ENCODE measurements around the gene ALDH1L1.

Gene ALDH1L1

DNA sequence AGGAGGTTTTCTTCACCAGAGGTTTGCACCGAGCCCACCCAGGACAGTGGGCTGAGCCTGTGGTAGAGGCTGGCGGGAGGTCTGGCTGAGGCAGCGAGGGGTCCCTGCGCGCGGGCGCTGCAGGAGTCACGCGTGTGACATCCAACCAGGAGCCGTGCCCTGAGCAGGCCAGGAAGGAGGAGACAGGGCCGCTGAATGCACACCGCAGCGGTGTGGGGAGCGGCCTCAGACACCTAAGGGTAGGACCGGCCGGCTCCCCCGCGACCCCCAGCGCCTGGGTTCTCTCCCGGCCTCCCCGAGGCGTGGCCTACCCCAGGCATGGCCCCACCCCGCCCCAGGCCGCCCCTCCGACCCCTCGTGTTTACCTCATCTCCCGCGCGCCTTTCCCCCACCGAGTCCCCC is 96.9 kb downstream of the ALDH1L1 start:
- DNase-seq = peak; percentile 63

DNA sequence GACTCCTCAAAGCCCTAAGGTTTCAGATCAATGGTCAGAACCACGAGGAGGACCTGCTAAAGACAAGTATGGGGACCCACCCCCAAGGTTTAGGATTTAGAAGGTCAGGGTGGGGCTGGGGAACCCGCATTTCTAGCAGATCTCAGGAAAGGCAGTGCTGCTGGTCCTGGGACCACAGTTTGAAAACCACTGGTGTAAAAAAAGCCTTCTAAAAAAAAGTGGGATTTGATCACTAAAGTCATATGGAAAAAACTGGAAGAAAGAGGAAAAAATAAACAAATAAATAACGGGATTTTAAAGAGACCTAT is 97.3 kb downstream of the ALDH1L1 start:
- H3K36me3 ChIP-seq = no peaks in the 10 kb centered on the region; the same call in 1 of the 2 replicates
- H3K27ac ChIP-seq = peak overlapping the region; percentile 84
- H3K4me3 ChIP-seq (ENCODE audit: low read depth, low read length) = peak overlapping the region; percentile 78
- no peak for DNase-seq
- no peaks in the 10 kb centered on the region for H3K9me3 ChIP-seq (ENCODE audit: severe bottlenecking)
- no peaks in the 10 kb centered on the region for H3K27me3 ChIP-seq (ENCODE audit: insufficient read depth, low read depth, severe bottlenecking)
- TF ChIP-seq, protein P1, sequence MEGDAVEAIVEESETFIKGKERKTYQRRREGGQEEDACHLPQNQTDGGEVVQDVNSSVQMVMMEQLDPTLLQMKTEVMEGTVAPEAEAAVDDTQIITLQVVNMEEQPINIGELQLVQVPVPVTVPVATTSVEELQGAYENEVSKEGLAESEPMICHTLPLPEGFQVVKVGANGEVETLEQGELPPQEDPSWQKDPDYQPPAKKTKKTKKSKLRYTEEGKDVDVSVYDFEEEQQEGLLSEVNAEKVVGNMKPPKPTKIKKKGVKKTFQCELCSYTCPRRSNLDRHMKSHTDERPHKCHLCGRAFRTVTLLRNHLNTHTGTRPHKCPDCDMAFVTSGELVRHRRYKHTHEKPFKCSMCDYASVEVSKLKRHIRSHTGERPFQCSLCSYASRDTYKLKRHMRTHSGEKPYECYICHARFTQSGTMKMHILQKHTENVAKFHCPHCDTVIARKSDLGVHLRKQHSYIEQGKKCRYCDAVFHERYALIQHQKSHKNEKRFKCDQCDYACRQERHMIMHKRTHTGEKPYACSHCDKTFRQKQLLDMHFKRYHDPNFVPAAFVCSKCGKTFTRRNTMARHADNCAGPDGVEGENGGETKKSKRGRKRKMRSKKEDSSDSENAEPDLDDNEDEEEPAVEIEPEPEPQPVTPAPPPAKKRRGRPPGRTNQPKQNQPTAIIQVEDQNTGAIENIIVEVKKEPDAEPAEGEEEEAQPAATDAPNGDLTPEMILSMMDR (IDR thresholded peaks at IDR 0.05; ENCODE audit: low read depth, low read length) = no peak

More for the DNA sequence above, 96.9 kb downstream of the ALDH1L1 start:
- Histone ChIP-seq H3K27ac (peak overlapping the region; percentile 84), H3K4me3 (ENCODE audit: low read depth, low read length) (peak overlapping the region; percentile 78), H3K36me3 (no peaks in the 10 kb centered on the region; the same call in 1 of the 2 replicates), H3K27me3 (ENCODE audit: insufficient read depth, low read depth, severe bottlenecking) (no peaks in the 10 kb centered on the region), H3K9me3 (ENCODE audit: severe bottlenecking) (no peaks in the 10 kb centered on the region)
- TF ChIP-seq, protein P1 (IDR thresholded peaks at IDR 0.05; ENCODE audit: low read depth, low read length) = 0 out of 2 replicates have a peak, but pooled peaks have one; percentile 0

DNA sequence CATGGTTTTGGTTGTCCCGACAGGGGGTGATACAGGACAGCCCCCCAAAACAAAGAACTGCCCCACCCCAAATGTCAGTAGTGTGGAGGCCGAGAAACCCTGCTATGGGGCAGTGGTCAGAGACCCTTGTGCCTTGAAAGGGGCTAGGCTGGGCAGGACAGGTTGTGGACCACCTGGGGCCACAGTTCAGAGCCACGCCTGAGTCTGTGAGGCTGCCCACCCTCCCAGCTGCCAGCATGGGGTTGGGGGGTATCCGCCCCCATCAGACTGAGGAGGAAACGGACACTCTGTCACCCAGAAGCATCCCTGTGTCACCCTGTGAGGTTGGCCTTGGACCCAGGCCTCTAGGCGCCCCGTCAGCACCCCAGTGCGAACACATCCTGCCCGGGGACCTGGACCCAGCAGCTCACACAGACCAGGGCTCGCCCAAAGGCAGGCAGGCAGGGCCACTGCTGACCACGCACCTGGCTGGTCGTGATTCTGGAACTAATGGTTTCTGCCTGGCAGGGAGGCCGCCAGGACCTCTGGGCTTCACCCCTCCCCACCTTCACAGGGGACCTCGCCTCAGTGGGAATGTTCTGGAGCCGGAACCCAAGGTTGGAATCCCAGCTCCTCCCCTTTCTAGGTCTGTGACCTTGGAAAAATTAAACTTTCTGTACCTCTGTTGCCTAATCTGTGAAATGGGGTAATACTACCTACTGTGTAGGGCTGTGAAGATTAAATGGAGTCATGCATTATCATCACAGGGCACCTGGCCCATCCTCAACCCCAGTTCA is 97.8 kb downstream of the ALDH1L1 start:
- peak overlapping the region; percentile 78 for H3K4me3 ChIP-seq (ENCODE audit: low read depth, low read length)
- no peaks in the 10 kb centered on the region for H3K9me3 ChIP-seq (ENCODE audit: severe bottlenecking)
- no peak overlapping the region for H3K27ac ChIP-seq
- no peak for DNase-seq
- no peaks in the 10 kb centered on the region for H3K27me3 ChIP-seq (ENCODE audit: insufficient read depth, low read depth, severe bottlenecking)
- H3K36me3 ChIP-seq = no peaks in the 10 kb centered on the region; the same call in 1 of the 2 replicates
- TF ChIP-seq, protein P1 (IDR thresholded peaks at IDR 0.05; ENCODE audit: low read depth, low read length) = no peak

DNA sequence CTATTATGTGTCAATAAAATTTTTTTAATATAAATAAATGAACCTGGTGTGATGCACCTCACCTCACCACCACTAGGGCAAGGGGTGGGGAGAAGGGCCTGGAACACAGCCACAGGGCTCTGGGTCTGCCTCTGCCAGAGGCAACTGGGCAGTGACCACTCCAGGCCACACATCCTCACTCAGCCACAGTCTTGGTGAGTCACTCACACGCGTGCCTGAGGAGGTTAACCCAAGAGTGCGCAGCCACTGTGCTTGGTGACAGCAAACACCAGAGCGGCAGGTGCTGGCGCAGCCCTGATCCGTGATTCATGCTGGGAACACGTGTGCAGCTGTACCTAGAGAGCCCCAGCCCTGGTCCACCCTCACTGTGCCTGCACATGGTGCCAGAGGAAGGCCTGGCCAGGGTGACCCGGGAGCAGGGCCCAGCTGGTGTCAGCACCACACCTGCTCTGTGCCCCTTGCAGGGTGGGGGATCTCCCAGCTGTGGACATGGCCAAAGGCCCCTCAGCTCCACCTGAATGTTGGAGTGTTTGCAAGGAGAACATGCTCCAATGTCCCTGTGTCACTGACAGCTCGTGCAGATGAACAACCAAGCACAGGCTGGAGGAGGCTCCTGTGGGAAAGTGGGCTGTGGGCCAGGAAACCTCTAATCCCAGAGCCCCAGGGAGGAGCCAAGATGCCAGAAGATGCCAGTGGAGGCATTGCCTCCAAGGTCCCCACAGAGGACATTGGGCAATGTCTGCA is 98.6 kb downstream of the ALDH1L1 start:
- DNase-seq = peak; percentile 32
- TF ChIP-seq, protein P1 (IDR thresholded peaks at IDR 0.05; ENCODE audit: low read depth, low read length) = peak; percentile 50
- H3K4me3 ChIP-seq (ENCODE audit: low read depth, low read length) = no peak overlapping the region
- no peak overlapping the region for H3K27ac ChIP-seq
- no peaks in the 10 kb centered on the region; the same call in none of the 2 replicates for H3K36me3 ChIP-seq
- no peaks in the 10 kb centered on the region for H3K27me3 ChIP-seq (ENCODE audit: insufficient read depth, low read depth, severe bottlenecking)
- H3K9me3 ChIP-seq (ENCODE audit: severe bottlenecking) = no peaks in the 10 kb centered on the region

DNA sequence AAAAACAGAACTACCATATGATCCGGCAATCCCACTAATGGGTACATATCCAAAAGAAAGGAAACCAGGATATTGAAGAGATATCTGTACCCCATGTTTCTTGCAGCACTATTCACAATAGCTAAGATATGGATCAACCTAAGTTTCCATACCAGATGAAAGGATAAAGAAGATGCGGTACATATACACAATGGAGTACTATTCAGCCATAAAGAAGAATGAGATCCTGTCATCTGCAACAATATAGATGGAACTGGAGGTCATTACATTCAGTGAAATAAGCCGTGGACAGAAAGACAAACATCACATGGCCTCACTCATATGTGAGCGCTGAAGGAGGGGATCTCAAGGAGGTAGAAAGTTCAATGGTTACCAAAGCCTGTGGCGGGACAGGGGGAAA is 99.4 kb downstream of the ALDH1L1 start:
- no peaks in the 10 kb centered on the region for H3K9me3 ChIP-seq (ENCODE audit: severe bottlenecking)
- no peak overlapping the region for H3K27ac ChIP-seq
- TF ChIP-seq, protein P1 (IDR thresholded peaks at IDR 0.05; ENCODE audit: low read depth, low read length) = no peak
- H3K36me3 ChIP-seq = no peaks in the 10 kb centered on the region; the same call in none of the 2 replicates
- H3K4me3 ChIP-seq (ENCODE audit: low read depth, low read length) = no peak overlapping the region
- no peak for DNase-seq
- no peaks in the 10 kb centered on the region for H3K27me3 ChIP-seq (ENCODE audit: insufficient read depth, low read depth, severe bottlenecking)

Data from WERI-Rb-1 (cell line).